ENCODE measurements around the gene FOXO4. TPM values are rescaled to one million over a fixed set of nuclear protein-coding genes. Genes with fewer than 3 reads are reported as not detected.
A peak's percentile ranks its signal among the peaks of the same experiment; 100 is the strongest.
"Not testable (repeated sequence)": the region's sequence is repeated elsewhere in the genome, so short reads cannot be mapped to it uniquely, and the experiment has no call there.

The FOXO4 gene, protein sequence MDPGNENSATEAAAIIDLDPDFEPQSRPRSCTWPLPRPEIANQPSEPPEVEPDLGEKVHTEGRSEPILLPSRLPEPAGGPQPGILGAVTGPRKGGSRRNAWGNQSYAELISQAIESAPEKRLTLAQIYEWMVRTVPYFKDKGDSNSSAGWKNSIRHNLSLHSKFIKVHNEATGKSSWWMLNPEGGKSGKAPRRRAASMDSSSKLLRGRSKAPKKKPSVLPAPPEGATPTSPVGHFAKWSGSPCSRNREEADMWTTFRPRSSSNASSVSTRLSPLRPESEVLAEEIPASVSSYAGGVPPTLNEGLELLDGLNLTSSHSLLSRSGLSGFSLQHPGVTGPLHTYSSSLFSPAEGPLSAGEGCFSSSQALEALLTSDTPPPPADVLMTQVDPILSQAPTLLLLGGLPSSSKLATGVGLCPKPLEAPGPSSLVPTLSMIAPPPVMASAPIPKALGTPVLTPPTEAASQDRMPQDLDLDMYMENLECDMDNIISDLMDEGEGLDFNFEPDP
- total RNA-seq (9.4 TPM), polyA plus RNA-seq (29.7 TPM)

- Histone ChIP-seq H3K4me3 (ENCODE audit: low read depth, low read length) (peak within 1 kb of the TSS; percentile 45), H3K36me3 (ENCODE audit: insufficient read depth) (no peaks in the 10 kb centered on the region), H3K4me1 (ENCODE audit: insufficient read depth) (no peaks in the 10 kb centered on the region), H3K27ac (ENCODE audit: low read depth) (no peak within 1 kb of the TSS)
- under 1% methylated on average over 29 of the region's 29 CpGs for WGBS
- peak; percentile 79 for DNase-seq (ENCODE audit: extremely low spot score)
These were observed at the start of gene FOXO4 for GRCh38 chrX:71095555-71095980. Gene FOXO4, plus strand, starts transcription at chrX:71095851. Its CDS starts 678 bp downstream, at chrX:71096529.

- H3K4me3 ChIP-seq (ENCODE audit: low read depth, low read length); H3K27ac ChIP-seq (ENCODE audit: low read depth); DNase-seq (ENCODE audit: extremely low spot score); H3K36me3 ChIP-seq (ENCODE audit: insufficient read depth); H3K4me1 ChIP-seq (ENCODE audit: insufficient read depth): not testable (repeated sequence)
- 95% methylated on average over 3 of the region's 8 CpGs for WGBS
These were observed 47.8 kb upstream of the FOXO4 start for GRCh38 chrX:71047891-71048290.

DNA sequence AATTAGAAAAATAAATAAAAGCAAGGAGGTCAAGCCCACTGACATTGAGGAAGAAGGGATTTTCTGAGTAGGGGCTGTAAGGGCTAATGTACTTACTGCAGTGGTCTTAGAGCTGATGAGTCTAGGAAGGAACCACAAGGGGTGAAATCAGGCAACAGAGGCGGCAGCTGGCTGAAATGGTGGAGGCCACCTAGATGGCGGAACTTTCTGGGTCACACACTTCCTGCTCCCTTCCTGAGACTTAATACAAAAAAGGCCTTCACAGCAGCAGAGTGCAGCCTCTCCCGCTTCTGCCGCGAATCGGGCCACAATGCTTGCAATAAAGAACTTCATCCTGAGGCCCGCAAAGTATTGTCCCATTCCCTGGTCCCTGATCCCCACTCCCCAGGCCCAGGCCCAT is 42.9 kb upstream of the FOXO4 start:
- Histone ChIP-seq H3K36me3 (ENCODE audit: insufficient read depth) (no peaks in the 10 kb centered on the region), H3K4me3 (ENCODE audit: low read depth, low read length) (no peak overlapping the region), H3K4me1 (ENCODE audit: insufficient read depth) (no peaks in the 10 kb centered on the region), H3K27ac (ENCODE audit: low read depth) (no peak overlapping the region)
- WGBS: 56% methylated on average over 7 of the region's 7 CpGs
- DNase-seq (ENCODE audit: extremely low spot score): no peak

DNA sequence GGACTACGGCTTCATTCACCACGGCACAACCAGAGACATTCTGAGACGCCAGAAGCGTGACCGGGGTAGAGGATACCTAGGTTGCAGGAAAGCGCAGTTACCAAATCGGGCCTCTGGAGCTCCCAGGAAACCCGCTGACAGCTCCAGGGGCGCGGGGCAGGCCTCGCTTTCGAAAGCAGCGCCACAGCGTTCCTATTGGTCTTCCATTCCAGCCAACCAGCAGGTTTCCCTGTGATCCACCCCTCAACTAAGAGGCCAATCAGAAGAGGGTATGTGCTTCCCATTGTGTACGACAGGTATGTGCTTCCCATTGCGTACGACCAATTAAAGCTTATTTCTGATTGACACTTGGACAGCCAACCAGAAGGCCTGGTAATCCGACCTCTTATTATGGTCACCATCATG is 42.4 kb upstream of the FOXO4 start:
- H3K27ac ChIP-seq (ENCODE audit: low read depth): no peak overlapping the region
- no peak for DNase-seq (ENCODE audit: extremely low spot score)

DNA sequence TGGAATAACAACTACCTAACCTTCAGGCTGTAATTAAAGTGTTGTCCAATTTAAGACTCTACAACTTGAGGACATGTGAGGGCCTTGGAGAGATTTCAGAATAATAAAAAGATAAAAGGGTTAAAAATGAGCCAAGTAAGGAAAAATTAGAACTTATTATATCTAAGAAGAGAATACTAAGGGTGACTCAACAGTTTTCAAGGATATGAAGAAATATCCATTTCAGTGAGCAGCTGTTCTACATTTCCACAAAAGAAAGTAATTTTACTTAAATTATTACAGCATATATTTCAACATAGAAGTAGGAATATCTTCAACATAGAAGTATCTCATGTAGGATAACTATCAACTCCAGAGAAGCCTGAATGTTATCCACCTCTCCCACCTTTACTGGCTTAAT is 38.8 kb upstream of the FOXO4 start:
- H3K4me1 ChIP-seq (ENCODE audit: insufficient read depth): no peaks in the 10 kb centered on the region
- peaks cover 3% of the 10 kb centered on the region for H3K36me3 ChIP-seq (ENCODE audit: insufficient read depth)
- H3K27ac ChIP-seq (ENCODE audit: low read depth): no peak overlapping the region
- no peak overlapping the region for H3K4me3 ChIP-seq (ENCODE audit: low read depth, low read length)
- no peak for DNase-seq (ENCODE audit: extremely low spot score)

More for the DNA sequence above, 42.4 kb upstream of the FOXO4 start:
- WGBS: 39% methylated on average over 18 of the region's 18 CpGs
- no peak overlapping the region for H3K4me3 ChIP-seq (ENCODE audit: low read depth, low read length)
- no peaks in the 10 kb centered on the region for H3K36me3 ChIP-seq (ENCODE audit: insufficient read depth)
- no peaks in the 10 kb centered on the region for H3K4me1 ChIP-seq (ENCODE audit: insufficient read depth)

DNA sequence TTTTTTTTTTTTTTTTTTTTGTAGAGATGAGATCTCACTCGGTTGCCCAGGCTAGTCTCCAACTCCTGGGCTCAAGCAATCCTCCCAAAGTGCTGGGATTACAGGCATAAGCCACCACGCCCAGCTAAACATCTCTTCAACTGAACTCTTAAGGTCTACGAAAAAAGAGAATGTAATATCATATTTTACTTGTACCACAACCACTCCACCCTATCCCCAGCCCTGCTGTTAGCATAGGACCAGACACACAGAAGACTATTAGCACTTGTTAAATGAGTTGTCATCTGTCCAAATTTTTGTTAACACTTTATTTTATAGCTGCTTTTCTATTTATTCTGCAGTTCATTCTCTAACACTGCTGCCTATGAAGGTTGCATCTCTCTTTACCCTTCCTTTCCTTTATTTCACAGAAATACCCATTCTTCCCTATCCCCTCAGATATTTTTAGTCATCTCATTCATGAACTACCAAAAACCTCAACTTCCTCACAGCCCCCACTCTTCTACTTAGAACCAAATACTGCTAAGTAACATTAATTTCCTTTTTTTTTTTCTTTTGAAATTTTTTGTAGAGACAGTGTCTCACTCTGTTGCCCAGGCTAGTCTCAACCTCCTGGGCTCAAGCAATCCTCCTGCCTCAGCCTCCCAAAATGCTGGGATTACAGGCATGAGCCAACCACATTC is 37.7 kb upstream of the FOXO4 start:
- no peak for DNase-seq (ENCODE audit: extremely low spot score)
- peaks cover 3% of the 10 kb centered on the region for H3K36me3 ChIP-seq (ENCODE audit: insufficient read depth)
- no peak overlapping the region for H3K27ac ChIP-seq (ENCODE audit: low read depth)
- 94% methylated on average over 3 of the region's 3 CpGs for WGBS
- no peak overlapping the region for H3K4me3 ChIP-seq (ENCODE audit: low read depth, low read length)
- H3K4me1 ChIP-seq (ENCODE audit: insufficient read depth): no peaks in the 10 kb centered on the region

DNA sequence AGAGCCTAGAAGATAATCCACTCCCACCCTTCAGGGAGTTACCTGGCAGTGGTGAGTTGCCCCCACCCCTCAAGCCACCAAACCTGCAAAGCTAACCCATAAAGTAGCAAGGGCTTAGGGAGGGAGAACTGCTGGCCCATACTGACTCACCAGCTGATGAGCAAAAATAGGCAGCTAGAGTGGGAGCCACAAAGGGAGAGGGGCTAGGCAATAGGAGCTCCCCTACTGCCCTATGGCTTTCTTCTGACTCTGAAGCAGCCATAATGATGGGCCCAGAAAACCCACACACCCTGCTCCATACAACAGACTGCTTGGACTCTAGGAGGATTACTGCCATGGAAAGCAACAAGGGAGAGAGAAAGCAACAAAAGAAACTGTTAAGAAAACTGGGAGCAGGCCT is 35.5 kb upstream of the FOXO4 start:
- Histone ChIP-seq H3K4me1 (ENCODE audit: insufficient read depth) (no peaks in the 10 kb centered on the region), H3K4me3 (ENCODE audit: low read depth, low read length) (no peak overlapping the region), H3K36me3 (ENCODE audit: insufficient read depth) (peaks cover 3% of the 10 kb centered on the region), H3K27ac (ENCODE audit: low read depth) (no peak overlapping the region)
- no peak for DNase-seq (ENCODE audit: extremely low spot score)

DNA sequence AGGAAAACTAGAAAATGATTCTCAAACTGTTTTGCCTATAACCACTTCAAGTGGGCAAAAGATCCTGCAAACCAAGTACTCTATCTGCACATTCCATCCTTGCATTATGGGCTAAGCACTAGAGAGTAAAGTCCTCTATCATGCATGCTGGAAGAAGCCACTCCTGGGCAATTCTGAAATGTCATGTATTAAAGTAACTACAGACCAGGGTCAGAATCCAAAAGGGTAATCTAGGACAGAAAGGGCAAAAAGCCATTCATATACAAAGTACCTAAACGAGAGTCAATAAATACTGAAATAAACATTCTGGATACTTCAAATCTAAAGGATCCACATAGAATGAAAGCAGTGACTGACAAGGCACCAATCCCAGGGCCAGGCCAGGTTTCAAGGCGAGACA is 28.6 kb upstream of the FOXO4 start:
- no peak for DNase-seq (ENCODE audit: extremely low spot score)
- peak overlapping the region; percentile 26 for H3K27ac ChIP-seq (ENCODE audit: low read depth)
- H3K36me3 ChIP-seq (ENCODE audit: insufficient read depth): no peaks in the 10 kb centered on the region
- H3K4me3 ChIP-seq (ENCODE audit: low read depth, low read length): peak overlapping the region; percentile 56
- 4% methylated on average over 2 of the region's 2 CpGs for WGBS
- no peaks in the 10 kb centered on the region for H3K4me1 ChIP-seq (ENCODE audit: insufficient read depth)

DNA sequence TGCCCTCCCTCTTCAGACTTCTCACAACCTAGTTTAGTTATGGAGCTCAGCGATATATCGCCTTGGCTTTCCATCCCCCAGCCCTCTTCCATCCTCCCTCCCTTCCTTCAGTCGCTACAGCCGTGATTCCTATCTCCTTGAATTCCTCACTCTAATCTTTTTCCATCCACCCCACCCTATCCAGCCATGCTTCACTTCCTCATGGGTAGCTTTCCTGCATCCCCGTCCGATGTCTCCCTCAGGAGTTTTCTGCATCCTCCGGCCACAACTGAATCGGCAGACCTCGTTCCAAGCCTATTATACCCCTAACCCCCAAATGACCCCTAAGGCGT is 28.0 kb upstream of the FOXO4 start:
- under 1% methylated on average over 10 of the region's 10 CpGs for WGBS
- no peaks in the 10 kb centered on the region for H3K4me1 ChIP-seq (ENCODE audit: insufficient read depth)
- no peak for DNase-seq (ENCODE audit: extremely low spot score)

GRCh38 chrX:71068044-71068918 is 27.4 kb upstream of the FOXO4 start, which contains the start of gene SNX12:
Gene SNX12, minus strand, starts transcription at chrX:71068334. Its CDS starts 28 bp downstream, at chrX:71068306.
- Histone ChIP-seq H3K27ac (ENCODE audit: low read depth) (peak within 1 kb of the TSS; percentile 56), H3K36me3 (ENCODE audit: insufficient read depth) (no peaks in the 10 kb centered on the region), H3K4me3 (ENCODE audit: low read depth, low read length) (peak within 1 kb of the TSS; percentile 56), H3K4me1 (ENCODE audit: insufficient read depth) (no peaks in the 10 kb centered on the region)
- peak; percentile 84 for DNase-seq (ENCODE audit: extremely low spot score)
- WGBS: under 1% methylated on average over 73 of the region's 73 CpGs

More for the DNA sequence above, 28.0 kb upstream of the FOXO4 start:
- Histone ChIP-seq H3K4me3 (ENCODE audit: low read depth, low read length) (peak overlapping the region; percentile 56), H3K36me3 (ENCODE audit: insufficient read depth) (no peaks in the 10 kb centered on the region), H3K27ac (ENCODE audit: low read depth) (peak overlapping the region; percentile 26)

- DNase-seq (ENCODE audit: extremely low spot score): no peak
- Histone ChIP-seq H3K36me3 (ENCODE audit: insufficient read depth) (no peaks in the 10 kb centered on the region), H3K27ac (ENCODE audit: low read depth) (no peak overlapping the region), H3K4me1 (ENCODE audit: insufficient read depth) (no peaks in the 10 kb centered on the region), H3K4me3 (ENCODE audit: low read depth, low read length) (no peak overlapping the region)
- 75% methylated on average over 5 of the region's 5 CpGs for WGBS
These were observed 25.1 kb upstream of the FOXO4 start for GRCh38 chrX:71070531-71070930.

DNA sequence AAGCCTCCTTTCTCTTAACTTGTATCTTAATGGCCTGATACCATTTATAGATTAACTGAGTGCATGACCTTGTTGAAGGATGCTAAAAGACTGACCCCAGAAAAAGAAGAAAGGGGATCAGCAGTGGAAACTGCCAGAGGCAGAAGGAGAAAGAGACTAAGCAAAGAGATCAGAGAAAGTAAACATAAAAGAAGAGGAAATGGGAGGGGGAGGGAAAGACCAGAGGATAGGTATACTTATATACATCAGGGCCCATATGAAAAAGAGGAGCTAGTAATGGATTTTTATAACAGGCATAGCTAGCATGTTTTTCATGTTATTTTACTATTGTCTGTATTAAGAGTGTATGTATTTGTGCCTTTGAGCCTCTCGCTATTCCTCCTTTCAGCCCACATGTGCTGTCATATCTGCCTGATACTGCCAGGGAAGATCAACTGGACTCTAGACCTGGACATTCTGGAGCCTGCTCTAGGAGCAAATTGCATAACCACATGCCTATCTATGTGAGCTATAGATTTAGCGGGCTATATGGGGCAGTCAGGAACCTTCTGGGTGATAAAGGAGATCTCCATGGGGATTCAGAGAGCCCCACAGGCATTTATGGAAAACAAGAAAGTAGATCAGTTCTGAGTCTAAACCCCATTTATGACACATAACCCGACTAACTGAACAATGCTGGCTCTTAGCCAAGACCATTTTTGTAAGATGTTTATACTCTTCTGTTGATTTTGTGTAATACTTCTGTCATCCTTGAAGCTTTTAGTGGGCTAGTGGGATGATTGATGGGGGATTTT is 14.1 kb upstream of the FOXO4 start:
- DNase-seq (ENCODE audit: extremely low spot score): no peak
- no peaks in the 10 kb centered on the region for H3K36me3 ChIP-seq (ENCODE audit: insufficient read depth)
- H3K4me1 ChIP-seq (ENCODE audit: insufficient read depth): no peaks in the 10 kb centered on the region
- no peak overlapping the region for H3K27ac ChIP-seq (ENCODE audit: low read depth)
- no peak overlapping the region for H3K4me3 ChIP-seq (ENCODE audit: low read depth, low read length)
- WGBS: 32% methylated on average over 3 of the region's 3 CpGs
